ENCODE results near the gene RNF114. TPM values are rescaled to one million over a fixed set of nuclear protein-coding genes. Genes with fewer than 3 reads are reported as not detected.
A peak's percentile ranks its signal among the peaks of the same experiment; 100 is the strongest.

RNF114 gene
- total and polyA plus RNA-seq, 4 donors, result 37.6 to 69.7 (median 60.0) TPM

DNA sequence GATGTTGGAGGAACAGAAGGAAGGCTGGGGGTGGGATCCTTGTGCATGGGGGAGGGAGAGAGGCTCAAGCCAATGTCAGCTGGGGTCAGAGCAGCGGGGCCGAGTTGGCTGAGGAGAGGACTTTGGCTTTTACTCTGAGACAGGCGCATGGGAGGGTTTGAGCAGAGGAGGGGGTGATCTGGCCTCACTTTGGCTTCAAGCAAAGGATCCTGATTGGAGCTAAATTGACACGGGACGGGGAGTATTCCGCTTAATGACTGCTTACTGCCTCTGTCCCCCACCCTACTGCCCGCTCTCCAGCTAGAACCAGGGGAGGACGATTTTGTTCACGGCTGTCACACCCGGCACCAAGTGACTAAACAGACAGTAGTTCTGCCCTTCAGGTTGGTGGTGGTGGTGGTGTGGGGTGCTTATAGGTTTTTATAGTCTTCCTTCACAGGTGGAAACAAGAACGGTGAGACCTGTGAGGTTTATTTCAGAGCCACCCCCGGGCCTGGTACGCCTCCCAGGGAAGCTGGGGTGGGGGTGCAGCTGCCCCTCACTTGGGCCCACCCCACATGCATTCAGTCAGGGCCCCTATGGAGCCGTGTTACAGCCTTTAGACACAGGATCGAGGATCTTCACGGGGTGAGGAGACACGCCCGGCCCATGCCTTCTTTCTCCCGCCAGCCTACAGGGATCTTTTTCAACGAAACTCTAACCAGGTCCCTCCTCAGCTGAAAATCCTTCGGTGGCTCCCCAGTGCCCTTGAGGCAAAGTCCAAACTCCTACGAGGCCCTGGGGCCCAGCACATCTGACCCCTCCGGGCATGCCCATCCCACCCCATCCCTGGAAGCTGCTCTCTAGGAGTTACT is 45.2 kb downstream of the RNF114 start:
- TF ChIP-seq, protein P1, sequence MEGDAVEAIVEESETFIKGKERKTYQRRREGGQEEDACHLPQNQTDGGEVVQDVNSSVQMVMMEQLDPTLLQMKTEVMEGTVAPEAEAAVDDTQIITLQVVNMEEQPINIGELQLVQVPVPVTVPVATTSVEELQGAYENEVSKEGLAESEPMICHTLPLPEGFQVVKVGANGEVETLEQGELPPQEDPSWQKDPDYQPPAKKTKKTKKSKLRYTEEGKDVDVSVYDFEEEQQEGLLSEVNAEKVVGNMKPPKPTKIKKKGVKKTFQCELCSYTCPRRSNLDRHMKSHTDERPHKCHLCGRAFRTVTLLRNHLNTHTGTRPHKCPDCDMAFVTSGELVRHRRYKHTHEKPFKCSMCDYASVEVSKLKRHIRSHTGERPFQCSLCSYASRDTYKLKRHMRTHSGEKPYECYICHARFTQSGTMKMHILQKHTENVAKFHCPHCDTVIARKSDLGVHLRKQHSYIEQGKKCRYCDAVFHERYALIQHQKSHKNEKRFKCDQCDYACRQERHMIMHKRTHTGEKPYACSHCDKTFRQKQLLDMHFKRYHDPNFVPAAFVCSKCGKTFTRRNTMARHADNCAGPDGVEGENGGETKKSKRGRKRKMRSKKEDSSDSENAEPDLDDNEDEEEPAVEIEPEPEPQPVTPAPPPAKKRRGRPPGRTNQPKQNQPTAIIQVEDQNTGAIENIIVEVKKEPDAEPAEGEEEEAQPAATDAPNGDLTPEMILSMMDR (IDR thresholded peaks at IDR 0.05; ENCODE audit: control extremely low read depth, extremely low read depth), result no peak
- Histone ChIP-seq H3K27ac (ENCODE audit: low read depth in 1 of 2, low read length in 1 of 2) (no peak overlapping the region), H3K9ac (ENCODE audit: insufficient read depth in 1 of 2, low read length in 2 of 2) (no peak overlapping the region), H3K9me3 (ENCODE audit: control insufficient read depth in 4 of 4, insufficient read depth in 3 of 4, low read length in 3 of 4) (no peaks in the 10 kb centered on the region), H3K4me3 (no peak overlapping the region), H3K27me3 (ENCODE audit: control insufficient read depth in 3 of 3, insufficient read depth in 3 of 3, low read length in 2 of 3) (no peaks in the 10 kb centered on the region), H3K36me3 (ENCODE audit: control insufficient read depth in 4 of 4, insufficient read depth in 4 of 4, low read length in 4 of 4) (peaks cover 0 to 10% (median 0%) of the 10 kb centered on the region in 4 donors), H3K4me1 (ENCODE audit: control insufficient read depth in 5 of 5, insufficient read depth in 5 of 5, low read length in 5 of 5) (peaks cover 0 to 36% (median 7%) of the 10 kb centered on the region in 5 donors)
- DNase-seq (no peak), ATAC-seq (ENCODE audit: insufficient read depth, low FRiP score) (no peak)
- 85 to 89% methylated on average over 23 of the region's 23 CpGs for WGBS, 2 donors

- no peak overlapping the region for H3K9ac ChIP-seq (ENCODE audit: insufficient read depth in 1 of 2, low read length in 2 of 2)
- H3K9me3 ChIP-seq (ENCODE audit: control insufficient read depth in 4 of 4, insufficient read depth in 3 of 4, low read length in 3 of 4), result no peaks in the 10 kb centered on the region
- DNase-seq, result no peak
- 4 to 15% methylated on average over 12 of the region's 12 CpGs for WGBS, 2 donors
- peaks cover 0 to 42% (median 7%) of the 10 kb centered on the region in 5 donors for H3K4me1 ChIP-seq (ENCODE audit: control insufficient read depth in 5 of 5, insufficient read depth in 5 of 5, low read length in 5 of 5)
- peak overlapping the region in 1 of 2 donors; percentile 48 for H3K27ac ChIP-seq (ENCODE audit: low read depth in 1 of 2, low read length in 1 of 2)
- no peak overlapping the region for H3K4me3 ChIP-seq
- peaks cover 0 to 10% (median 0%) of the 10 kb centered on the region in 4 donors for H3K36me3 ChIP-seq (ENCODE audit: control insufficient read depth in 4 of 4, insufficient read depth in 4 of 4, low read length in 4 of 4)
- peak; percentile 2 for ATAC-seq (ENCODE audit: insufficient read depth, low FRiP score)
- H3K27me3 ChIP-seq (ENCODE audit: control insufficient read depth in 3 of 3, insufficient read depth in 3 of 3, low read length in 2 of 3), result no peaks in the 10 kb centered on the region
- TF ChIP-seq, protein P1 (IDR thresholded peaks at IDR 0.05; ENCODE audit: control extremely low read depth, extremely low read depth), result no peak
Observed at GRCh38 chr20:49982072-49982345, 45.8 kb downstream of the RNF114 start.

- Histone ChIP-seq H3K27ac (ENCODE audit: low read depth in 1 of 2, low read length in 1 of 2) (peak within 1 kb of the TSS; percentile 57 to 71), H3K9ac (ENCODE audit: insufficient read depth in 1 of 2, low read length in 2 of 2) (peak within 1 kb of the TSS in 1 of 2 donors; percentile 70), H3K9me3 (ENCODE audit: control insufficient read depth in 4 of 4, insufficient read depth in 3 of 4, low read length in 3 of 4) (no peaks in the 10 kb centered on the region), H3K4me3 (peak within 1 kb of the TSS; percentile 53), H3K36me3 (ENCODE audit: control insufficient read depth in 4 of 4, insufficient read depth in 4 of 4, low read length in 4 of 4) (peaks cover 0 to 12% (median 0%) of the 10 kb centered on the region in 4 donors), H3K27me3 (ENCODE audit: control insufficient read depth in 3 of 3, insufficient read depth in 3 of 3, low read length in 2 of 3) (no peaks in the 10 kb centered on the region), H3K4me1 (ENCODE audit: control insufficient read depth in 5 of 5, insufficient read depth in 5 of 5, low read length in 5 of 5) (peaks cover 0 to 47% (median 7%) of the 10 kb centered on the region in 5 donors)
- WGBS, 2 donors, result 1% methylated on average over 78 to 90 of the region's 90 CpGs
- peak; percentile 89 for ATAC-seq (ENCODE audit: insufficient read depth, low FRiP score)
- DNase-seq, result peak; percentile 90 to 94 (median 93)
- TF ChIP-seq, protein P1 (IDR thresholded peaks at IDR 0.05; ENCODE audit: control extremely low read depth, extremely low read depth), result peak; percentile 1
Observed at GRCh38 chr20:49982346-49983122, 46.3 kb downstream of the RNF114 start, which contains the start of gene SNAI1. Gene SNAI1, plus strand, starts transcription at chr20:49982980. Its CDS starts 80 bp downstream, at chr20:49983060.
